HEK293 (cell line): Measurements from ENCODE around the gene GNAS-AS1.

Experiments
- AEBP2 ChIP-seq: fragments of 450-650 bp; formaldehyde crosslinking; IDR thresholded peaks from 2 replicates; pipeline ENCODE4 v1.5.1; 2016; ENCODE audit warnings: missing biosample characterization, missing genetic modification characterization, borderline replicate concordance
- BCL11A ChIP-seq: fragments of 450-650 bp; formaldehyde crosslinking; IDR thresholded peaks from 2 replicates; pipeline ENCODE4 v1.5.1; 2016; ENCODE audit warnings: low read depth, missing biosample characterization, missing genetic modification characterization
- ELK4 ChIP-seq: IDR thresholded peaks from 2 replicates; pipeline ENCODE4 v1.6.1; 2011; ENCODE audit warnings: mild to moderate bottlenecking, low read depth, low read length, borderline replicate concordance
- GLIS2 ChIP-seq: fragments of 450-650 bp; formaldehyde crosslinking; IDR thresholded peaks from 2 replicates; pipeline ENCODE4 v1.5.1; 2016; ENCODE audit warnings: missing biosample characterization, missing genetic modification characterization
- HOXC10 ChIP-seq: sonication (generic); formaldehyde crosslinking; IDR thresholded peaks from 2 replicates; pipeline ENCODE4 v1.8.1; 2023; ENCODE audit warnings: mild to moderate bottlenecking, missing genetic modification reagents
- MEIS1 ChIP-seq: sonication (generic); formaldehyde crosslinking; IDR thresholded peaks from 2 replicates; pipeline ENCODE4 v1.8.1; 2022; ENCODE audit warnings: missing genetic modification reagents, mild to moderate bottlenecking, borderline replicate concordance
- PRDM1 ChIP-seq: fragments of 450-650 bp; formaldehyde crosslinking; IDR thresholded peaks from 2 replicates; pipeline ENCODE4; 2016; ENCODE audit warnings: missing biosample characterization, missing genetic modification characterization
- RBAK ChIP-seq: fragments of 450-650 bp; formaldehyde crosslinking; IDR thresholded peaks from 2 replicates; pipeline ENCODE4 v1.5.1; 2016; ENCODE audit warnings: missing biosample characterization, missing genetic modification characterization
- REPIN1 ChIP-seq: fragments of 450-650 bp; formaldehyde crosslinking; IDR thresholded peaks from 2 replicates; pipeline ENCODE4 v1.5.1; 2017; ENCODE audit warnings: missing biosample characterization, missing genetic modification characterization, low read depth
- SCRT1 ChIP-seq: fragments of 450-650 bp; formaldehyde crosslinking; IDR thresholded peaks from 2 replicates; pipeline ENCODE4 v1.5.1; 2016; ENCODE audit warnings: missing biosample characterization, missing genetic modification characterization, borderline replicate concordance
- SP2 ChIP-seq: fragments of 450-650 bp; formaldehyde crosslinking; IDR thresholded peaks from 2 replicates; pipeline ENCODE4 v1.5.1; 2016; ENCODE audit warnings: missing biosample characterization, missing genetic modification characterization
- TCF7L2 ChIP-seq: IDR thresholded peaks from 2 replicates; pipeline ENCODE4 v1.6.1; 2011; ENCODE audit warnings: low read depth, mild to moderate bottlenecking, inconsistent platforms, low read length, moderate library complexity, borderline replicate concordance
- TRIM28 ChIP-seq: IDR thresholded peaks from 2 replicates; pipeline ENCODE4 v1.6.1; 2011; ENCODE audit warnings: low read length, control low read depth, borderline replicate concordance
- ZBTB1 ChIP-seq: fragments of 450-650 bp; formaldehyde crosslinking; IDR thresholded peaks from 2 replicates; pipeline ENCODE4 v1.5.1; 2016; ENCODE audit warnings: missing biosample characterization, missing genetic modification characterization
- ZBTB17 ChIP-seq: fragments of 450-650 bp; formaldehyde crosslinking; IDR thresholded peaks from 2 replicates; pipeline ENCODE4 v1.5.1; 2016; ENCODE audit warnings: missing biosample characterization, missing genetic modification characterization
- ZBTB48 ChIP-seq: fragments of 450-650 bp; formaldehyde crosslinking; IDR thresholded peaks from 2 replicates; pipeline ENCODE4 v1.5.1; 2016; ENCODE audit warnings: missing biosample characterization, missing genetic modification characterization
- ZNF16 ChIP-seq: fragments of 450-650 bp; formaldehyde crosslinking; IDR thresholded peaks from 2 replicates; pipeline ENCODE4 v1.5.1; 2016; ENCODE audit warnings: low read depth, missing biosample characterization, missing genetic modification characterization
- ZNF174 ChIP-seq: fragments of 450-650 bp; formaldehyde crosslinking; IDR thresholded peaks from 2 replicates; pipeline ENCODE4 v1.5.0; 2017; ENCODE audit warnings: missing biosample characterization, mild to moderate bottlenecking, missing genetic modification characterization
- ZNF2 ChIP-seq: fragments of 450-650 bp; formaldehyde crosslinking; IDR thresholded peaks from 2 replicates; pipeline ENCODE4 v1.5.1; 2016; ENCODE audit warnings: missing biosample characterization, missing genetic modification characterization
- ZNF214 ChIP-seq: fragments of 450-650 bp; formaldehyde crosslinking; IDR thresholded peaks from 2 replicates; pipeline ENCODE4 v1.5.1; 2017; ENCODE audit warnings: missing biosample characterization, mild to moderate bottlenecking, missing genetic modification characterization, borderline replicate concordance
- ZNF223 ChIP-seq: fragments of 450-650 bp; formaldehyde crosslinking; IDR thresholded peaks from 2 replicates; pipeline ENCODE4 v1.5.1; 2016; ENCODE audit warnings: missing biosample characterization, missing genetic modification characterization
- ZNF354C ChIP-seq: fragments of 450-650 bp; formaldehyde crosslinking; IDR thresholded peaks from 2 replicates; pipeline ENCODE4 v1.5.1; 2016; ENCODE audit warnings: missing biosample characterization, missing genetic modification characterization, low read depth, borderline replicate concordance
- ZNF37A ChIP-seq: fragments of 450-650 bp; IDR thresholded peaks from 2 replicates; pipeline ENCODE4 v1.5.1; 2018; ENCODE audit warnings: missing biosample characterization, missing genetic modification characterization
- ZNF398 ChIP-seq: fragments of 450-650 bp; formaldehyde crosslinking; IDR thresholded peaks from 2 replicates; pipeline ENCODE4 v1.5.1; 2017; ENCODE audit warnings: missing biosample characterization, missing genetic modification characterization
- ZNF510 ChIP-seq: fragments of 450-650 bp; formaldehyde crosslinking; IDR thresholded peaks from 2 replicates; pipeline ENCODE4 v1.5.1; 2018; ENCODE audit warnings: mild to moderate bottlenecking, missing genetic modification characterization, missing biosample characterization; ENCODE audit not compliant: insufficient replicate concordance
- ZNF530 ChIP-seq: fragments of 450-650 bp; formaldehyde crosslinking; IDR thresholded peaks from 2 replicates; pipeline ENCODE4 v1.5.1; 2016; ENCODE audit warnings: low read depth, missing biosample characterization, missing genetic modification characterization
- ZNF560 ChIP-seq: fragments of 450-650 bp; formaldehyde crosslinking; IDR thresholded peaks from 2 replicates; pipeline ENCODE4 v1.5.1; 2017; ENCODE audit warnings: missing biosample characterization, missing genetic modification characterization, borderline replicate concordance
- ZNF600 ChIP-seq: fragments of 450-650 bp; formaldehyde crosslinking; IDR thresholded peaks from 2 replicates; pipeline ENCODE4 v1.5.1; 2016; ENCODE audit warnings: missing biosample characterization, missing genetic modification characterization
- ZNF623 ChIP-seq: fragments of 450-650 bp; formaldehyde crosslinking; IDR thresholded peaks from 2 replicates; pipeline ENCODE4 v1.5.1; 2016; ENCODE audit warnings: missing biosample characterization, missing genetic modification characterization
- ZNF654 ChIP-seq: fragments of 450-650 bp; formaldehyde crosslinking; IDR thresholded peaks from 2 replicates; pipeline ENCODE4 v1.5.1; 2016; ENCODE audit warnings: low read depth, missing biosample characterization, missing genetic modification characterization
- ZNF660 ChIP-seq: fragments of 450-650 bp; IDR thresholded peaks from 2 replicates; pipeline ENCODE4 v1.5.1; 2018; ENCODE audit warnings: missing biosample characterization, mild to moderate bottlenecking, missing genetic modification characterization
- ZNF701 ChIP-seq: fragments of 450-650 bp; formaldehyde crosslinking; IDR thresholded peaks from 2 replicates; pipeline ENCODE4 v1.5.1; 2016; ENCODE audit warnings: missing biosample characterization, missing genetic modification characterization
- ZNF791 ChIP-seq: fragments of 450-650 bp; formaldehyde crosslinking; IDR thresholded peaks from 2 replicates; pipeline ENCODE4 v1.5.1; 2016; ENCODE audit warnings: missing biosample characterization, missing genetic modification characterization
- TF ChIP-seq, protein P1 (sequence below): fragments of 450-650 bp; formaldehyde crosslinking; IDR thresholded peaks from 2 replicates; pipeline ENCODE4 v1.5.1; 2017; ENCODE audit warnings: missing biosample characterization, missing genetic modification characterization

The GNAS-AS1 gene

GRCh38 chr20:58850693-58851174, at the start of gene GNAS-AS1 (continued):
- TF ChIP-seq ZNF214 (tag by site-specific recombination) (no peak), ZNF600 (tag by site-specific recombination) (no peak), ZNF530 (tag by site-specific recombination) (no peak), BCL11A (tag by site-specific recombination) (no peak), SP2 (tag by site-specific recombination) (peak; percentile 85), ZBTB1 (tag by site-specific recombination) (no peak), ZNF660 (no peak), AEBP2 (tag by site-specific recombination) (no peak), PRDM1 (no peak), ZNF174 (no peak), ZNF398 (no peak), GLIS2 (tag by site-specific recombination) (peak; percentile 80), ZNF223 (no peak), ZNF560 (tag by site-specific recombination) (no peak), HOXC10 (no peak), TCF7L2 (no peak), ZNF16 (tag by site-specific recombination) (no peak), ZNF354C (tag by site-specific recombination) (no peak), ZNF791 (tag by site-specific recombination) (no peak), ZNF654 (tag by site-specific recombination) (no peak), ZBTB48 (tag by site-specific recombination) (no peak), ZBTB17 (tag by site-specific recombination) (no peak), ZNF623 (tag by site-specific recombination) (no peak), ZNF701 (tag by site-specific recombination) (no peak), ZNF2 (tag by site-specific recombination) (no peak), RBAK (tag by site-specific recombination) (no peak), SCRT1 (tag by site-specific recombination) (no peak), TRIM28 (no peak), ELK4 (no peak), ZNF510 (tag by site-specific recombination) (no peak), ZNF37A (no peak), MEIS1 (no peak), REPIN1 (no peak)
- TF ChIP-seq, protein P1, sequence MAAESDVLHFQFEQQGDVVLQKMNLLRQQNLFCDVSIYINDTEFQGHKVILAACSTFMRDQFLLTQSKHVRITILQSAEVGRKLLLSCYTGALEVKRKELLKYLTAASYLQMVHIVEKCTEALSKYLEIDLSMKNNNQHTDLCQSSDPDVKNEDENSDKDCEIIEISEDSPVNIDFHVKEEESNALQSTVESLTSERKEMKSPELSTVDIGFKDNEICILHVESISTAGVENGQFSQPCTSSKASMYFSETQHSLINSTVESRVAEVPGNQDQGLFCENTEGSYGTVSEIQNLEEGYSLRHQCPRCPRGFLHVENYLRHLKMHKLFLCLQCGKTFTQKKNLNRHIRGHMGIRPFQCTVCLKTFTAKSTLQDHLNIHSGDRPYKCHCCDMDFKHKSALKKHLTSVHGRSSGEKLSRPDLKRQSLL = no peak
